Osteoblast (primary cell): Measurements from ENCODE around the gene CRAMP1. TPM values are rescaled to one million over a fixed set of nuclear protein-coding genes. Genes with fewer than 3 reads are reported as not detected.

Experiments used
- DNase-seq: peaks from one replicate; pipeline ENCODE4 v3.0.0; 2011; ENCODE audit warnings: low spot score, mixed read lengths; ENCODE audit not compliant: insufficient read length; ENCODE audit errors: missing footprints
- H2AFZ ChIP-seq: 2 replicates; pipeline ENCODE4 v1.6.0; 2011; ENCODE audit warnings: mild to moderate bottlenecking, low read length
- H3K27ac ChIP-seq: 2 replicates; pipeline ENCODE4 v1.5.1; 2011; ENCODE audit warnings: mild to moderate bottlenecking, low read depth, low read length, moderate library complexity
- H3K27me3 ChIP-seq: 2 replicates; pipeline ENCODE4 v1.6.0; 2012; ENCODE audit warnings: mild to moderate bottlenecking, control low read depth, inconsistent platforms, low read length, moderate library complexity; ENCODE audit not compliant: insufficient read depth
- H3K36me3 ChIP-seq: 2 replicates; pipeline ENCODE4 v1.5.1; 2011; ENCODE audit warnings: mild to moderate bottlenecking, low read length, control low read depth, moderate library complexity; ENCODE audit not compliant: insufficient read depth
- H3K4me1 ChIP-seq: 2 replicates; pipeline ENCODE4 v1.5.1; 2011; ENCODE audit warnings: mild to moderate bottlenecking, low read length, control low read depth, moderate library complexity; ENCODE audit not compliant: insufficient read depth
- H3K4me2 ChIP-seq: 2 replicates; pipeline ENCODE4 v1.6.0; 2011; ENCODE audit warnings: mild to moderate bottlenecking, low read length; ENCODE audit not compliant: insufficient read depth
- H3K4me3 ChIP-seq: fragments of 200-600 bp; sonication (generic); 3 replicates; pipeline ENCODE4 v1.5.1; 2012; ENCODE audit warnings: mild to moderate bottlenecking, low read length, inconsistent platforms; ENCODE audit not compliant: insufficient read depth
- H3K79me2 ChIP-seq: 2 replicates; pipeline ENCODE4 v1.6.0; 2012; ENCODE audit warnings: mild to moderate bottlenecking, low read length, control low read depth, inconsistent platforms; ENCODE audit not compliant: insufficient read depth
- H3K9me3 ChIP-seq: 2 replicates; pipeline ENCODE4 v1.5.1; 2011; ENCODE audit warnings: low read depth, low read length, control low read depth
- H4K20me1 ChIP-seq: 2 replicates; pipeline ENCODE4 v1.6.0; 2012; ENCODE audit warnings: mild to moderate bottlenecking, low read length, control low read depth; ENCODE audit not compliant: insufficient read depth
- total RNA-seq: library from RNA; depleted of rRNA; stranded (reverse); fragments of >200 nt; gene quantifications from 2 replicates; pipeline ENCODE4 v1.2.3, GENCODE V29; 2012
- TF ChIP-seq, protein P1 (sequence below): IDR thresholded peaks from 2 replicates; pipeline ENCODE4 v1.5.1; 2011; ENCODE audit warnings: mild to moderate bottlenecking, low read depth, low read length, moderate library complexity; ENCODE audit errors: extremely low read depth

Gene CRAMP1
- total RNA-seq, 1 donor: 11.2 TPM

DNA sequence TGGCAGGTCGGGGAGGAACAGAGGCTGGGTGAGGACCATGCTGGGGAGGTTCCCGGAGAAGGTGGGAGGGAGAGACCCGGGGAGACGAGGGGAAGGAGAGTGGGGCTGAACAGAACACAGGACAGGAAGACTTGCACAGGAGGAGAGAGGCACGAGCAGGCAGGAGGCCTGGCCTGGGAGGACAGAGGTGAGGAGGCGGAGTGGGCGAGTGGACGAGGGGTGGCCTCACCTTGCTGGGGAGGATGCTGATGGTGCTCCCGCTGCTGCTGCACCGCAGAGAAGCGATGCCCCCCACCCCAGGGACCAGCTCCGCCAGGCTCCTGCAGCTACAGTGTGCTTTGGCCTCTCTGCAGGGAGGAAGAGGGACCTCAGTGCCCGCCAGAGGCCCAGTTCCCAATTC, 44.2 kb upstream of the CRAMP1 start:
- H3K4me1 ChIP-seq: no peaks in the 10 kb centered on the region
- H3K36me3 ChIP-seq: no peaks in the 10 kb centered on the region
- no peaks in the 10 kb centered on the region for H3K9me3 ChIP-seq
- no peak overlapping the region for H2AFZ ChIP-seq
- no peak overlapping the region for H3K4me2 ChIP-seq
- peak; percentile 55 for DNase-seq
- H3K79me2 ChIP-seq: no peaks in the 10 kb centered on the region
- H4K20me1 ChIP-seq: no peaks in the 10 kb centered on the region
- no peaks in the 10 kb centered on the region for H3K27me3 ChIP-seq
- H3K27ac ChIP-seq: no peak overlapping the region
- no peak overlapping the region for H3K4me3 ChIP-seq
- TF ChIP-seq, protein P1, sequence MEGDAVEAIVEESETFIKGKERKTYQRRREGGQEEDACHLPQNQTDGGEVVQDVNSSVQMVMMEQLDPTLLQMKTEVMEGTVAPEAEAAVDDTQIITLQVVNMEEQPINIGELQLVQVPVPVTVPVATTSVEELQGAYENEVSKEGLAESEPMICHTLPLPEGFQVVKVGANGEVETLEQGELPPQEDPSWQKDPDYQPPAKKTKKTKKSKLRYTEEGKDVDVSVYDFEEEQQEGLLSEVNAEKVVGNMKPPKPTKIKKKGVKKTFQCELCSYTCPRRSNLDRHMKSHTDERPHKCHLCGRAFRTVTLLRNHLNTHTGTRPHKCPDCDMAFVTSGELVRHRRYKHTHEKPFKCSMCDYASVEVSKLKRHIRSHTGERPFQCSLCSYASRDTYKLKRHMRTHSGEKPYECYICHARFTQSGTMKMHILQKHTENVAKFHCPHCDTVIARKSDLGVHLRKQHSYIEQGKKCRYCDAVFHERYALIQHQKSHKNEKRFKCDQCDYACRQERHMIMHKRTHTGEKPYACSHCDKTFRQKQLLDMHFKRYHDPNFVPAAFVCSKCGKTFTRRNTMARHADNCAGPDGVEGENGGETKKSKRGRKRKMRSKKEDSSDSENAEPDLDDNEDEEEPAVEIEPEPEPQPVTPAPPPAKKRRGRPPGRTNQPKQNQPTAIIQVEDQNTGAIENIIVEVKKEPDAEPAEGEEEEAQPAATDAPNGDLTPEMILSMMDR: no peak

DNA sequence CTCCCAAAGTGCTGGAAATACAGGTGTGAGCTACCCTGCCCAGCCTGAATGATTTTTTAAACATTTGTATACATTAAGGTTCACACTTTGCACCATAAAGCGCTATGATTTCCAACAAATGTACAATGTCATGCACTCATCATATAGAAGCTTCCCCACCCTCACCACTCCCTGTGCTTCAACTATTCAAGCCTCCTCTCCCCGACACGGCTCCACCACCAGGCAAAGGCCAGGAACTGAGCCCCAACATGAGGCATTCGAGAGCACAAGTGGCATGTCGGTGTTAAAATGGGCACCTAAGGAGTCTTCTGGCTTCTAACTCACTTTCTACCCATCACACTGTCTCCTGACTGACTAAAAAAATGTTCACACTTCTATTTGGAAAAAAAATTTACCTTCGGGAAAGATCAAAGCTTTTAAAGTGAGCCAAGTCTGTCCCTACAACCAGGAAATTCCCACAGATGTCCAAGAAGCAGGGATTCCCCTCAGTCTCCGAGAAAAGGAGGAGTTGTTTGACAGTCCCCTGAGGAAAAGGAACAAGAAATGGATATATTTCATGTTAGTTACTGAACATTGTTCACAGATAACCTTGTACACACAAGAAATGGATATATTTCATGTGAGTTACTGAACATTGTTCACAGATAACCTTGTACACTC, 41.0 kb upstream of the CRAMP1 start:
- H3K27me3 ChIP-seq: no peaks in the 10 kb centered on the region
- TF ChIP-seq, protein P1: no peak
- no peaks in the 10 kb centered on the region for H3K4me1 ChIP-seq
- no peaks in the 10 kb centered on the region for H3K9me3 ChIP-seq
- no peak overlapping the region for H3K27ac ChIP-seq
- no peaks in the 10 kb centered on the region for H4K20me1 ChIP-seq
- peak; percentile 58 for DNase-seq
- H3K36me3 ChIP-seq: no peaks in the 10 kb centered on the region
- H3K79me2 ChIP-seq: no peaks in the 10 kb centered on the region
- H3K4me2 ChIP-seq: no peak overlapping the region
- no peak overlapping the region for H2AFZ ChIP-seq
- no peak overlapping the region for H3K4me3 ChIP-seq

DNA sequence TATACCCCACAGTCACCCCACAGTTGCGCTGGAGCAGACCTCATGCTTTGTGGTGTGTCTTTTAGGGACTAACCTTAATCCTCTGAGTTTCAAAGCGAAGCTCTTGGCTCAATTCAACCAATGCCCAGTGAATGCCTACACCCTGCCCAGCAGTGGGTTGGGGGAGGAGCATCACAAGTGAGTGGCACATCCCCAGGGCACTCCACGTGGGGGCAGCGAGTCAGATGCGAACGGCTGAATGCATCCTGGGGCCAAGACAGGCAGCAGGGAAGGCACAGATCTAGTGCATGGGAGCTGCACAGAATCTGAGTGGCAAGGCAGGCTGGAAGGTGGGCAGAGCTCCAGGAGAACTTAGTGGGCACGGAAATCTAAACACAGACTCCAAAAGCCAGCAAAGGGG, 39.5 kb upstream of the CRAMP1 start:
- peak; percentile 67 for DNase-seq
- Histone ChIP-seq H3K27me3 (no peaks in the 10 kb centered on the region), H3K4me2 (no peak overlapping the region), H3K9me3 (no peaks in the 10 kb centered on the region), H3K79me2 (no peaks in the 10 kb centered on the region), H3K27ac (no peak overlapping the region), H3K4me1 (no peaks in the 10 kb centered on the region), H4K20me1 (no peaks in the 10 kb centered on the region), H3K36me3 (no peaks in the 10 kb centered on the region), H3K4me3 (no peak overlapping the region), H2AFZ (no peak overlapping the region)
- TF ChIP-seq, protein P1: no peak

DNA sequence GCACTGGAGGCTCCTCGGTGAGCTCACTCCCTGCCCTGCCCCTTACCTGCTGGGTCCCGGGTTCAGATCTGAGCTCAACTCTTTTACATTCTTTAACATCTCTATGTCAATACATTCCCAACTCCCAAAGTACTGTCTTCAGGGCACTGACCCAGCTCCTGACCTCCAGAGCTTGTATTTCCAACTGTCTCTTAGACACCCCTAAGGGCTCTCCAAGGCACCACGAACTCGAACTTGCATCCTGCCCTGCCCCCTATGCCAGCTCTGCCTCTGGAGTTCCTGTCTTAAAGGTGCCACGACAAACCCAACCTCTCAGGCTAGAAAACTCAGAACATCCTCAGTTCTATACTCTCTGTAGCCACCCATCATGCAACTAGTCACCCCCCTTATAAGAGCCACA, 38.9 kb upstream of the CRAMP1 start:
- no peak overlapping the region for H2AFZ ChIP-seq
- H3K79me2 ChIP-seq: no peaks in the 10 kb centered on the region
- H3K4me2 ChIP-seq: no peak overlapping the region
- H3K4me3 ChIP-seq: no peak overlapping the region
- no peaks in the 10 kb centered on the region for H3K36me3 ChIP-seq
- H3K9me3 ChIP-seq: no peaks in the 10 kb centered on the region
- no peak overlapping the region for H3K27ac ChIP-seq
- DNase-seq: no peak
- H4K20me1 ChIP-seq: no peaks in the 10 kb centered on the region
- no peaks in the 10 kb centered on the region for H3K27me3 ChIP-seq
- TF ChIP-seq, protein P1: no peak
- H3K4me1 ChIP-seq: no peaks in the 10 kb centered on the region
